ENCODE data around the gene MRM2.

MRM2 gene

GRCh38 chr7:2264158-2264557 is 22.2 kb upstream of the MRM2 start:
- DNase-seq = no peak

GRCh38 chr7:2263176-2263575 is 21.2 kb upstream of the MRM2 start:
- no peak for DNase-seq

GRCh38 chr7:2261611-2262010 is 19.6 kb upstream of the MRM2 start:
- DNase-seq = no peak

DNA sequence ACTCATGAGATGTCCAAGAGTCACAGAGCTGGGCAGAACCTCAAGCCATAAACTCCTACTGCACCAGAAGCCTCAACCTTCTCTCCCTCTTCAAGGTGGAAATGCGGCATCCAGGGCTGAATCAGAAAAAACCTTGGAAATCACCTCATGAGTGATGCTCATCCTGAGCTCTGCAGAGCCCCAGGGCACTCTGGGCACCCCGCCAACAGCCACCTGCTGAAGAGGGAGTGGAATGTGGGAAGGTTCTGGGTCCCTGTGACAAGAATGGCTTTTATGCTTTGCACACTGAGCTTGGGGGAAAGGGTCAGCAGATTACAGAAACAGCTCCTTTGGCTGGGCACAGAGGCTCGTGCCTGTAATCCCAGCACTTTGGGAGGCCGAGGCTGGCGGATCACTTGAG is 18.8 kb upstream of the MRM2 start:
- DNase-seq = peak; percentile 56

GRCh38 chr7:2259480-2259879 is 17.5 kb upstream of the MRM2 start:
- no peak for DNase-seq

DNA sequence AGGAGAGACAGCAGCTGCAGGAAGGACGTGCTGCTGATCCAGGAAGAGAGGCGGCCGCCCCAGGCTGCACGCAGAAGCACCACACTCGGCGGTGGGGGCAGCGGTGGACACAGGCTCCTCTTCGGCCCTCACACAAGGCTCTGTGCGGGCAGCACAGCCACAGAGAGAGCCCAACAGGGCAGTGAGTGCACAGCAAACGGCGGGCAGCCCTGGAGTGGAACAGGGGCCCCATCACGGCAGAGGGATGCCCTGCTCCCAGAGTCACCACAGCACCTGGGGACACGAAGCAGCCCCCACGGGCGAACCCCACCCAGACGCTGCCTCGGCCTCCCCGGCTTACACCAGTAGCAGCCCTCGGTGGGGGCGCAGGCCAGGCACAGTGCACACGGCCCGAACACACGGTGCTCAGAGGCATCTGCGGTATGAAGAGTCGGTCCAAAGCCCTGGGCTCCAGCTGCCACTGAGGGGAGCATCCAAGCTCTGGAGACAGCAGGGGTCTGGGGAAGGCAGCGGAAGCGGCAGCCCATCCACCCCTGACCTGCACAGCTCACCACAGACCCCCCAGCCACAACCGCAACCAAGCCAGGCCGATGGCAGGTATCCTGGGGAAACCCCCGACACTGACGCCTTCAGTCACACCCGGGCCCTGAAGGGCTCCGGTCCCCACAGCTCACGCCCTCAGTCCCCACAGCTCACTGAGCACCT is 16.8 kb upstream of the MRM2 start:
- DNase-seq = no peak

- no peak for DNase-seq
Measured at GRCh38 chr7:2257651-2258050, 15.6 kb upstream of the MRM2 start.

DNA sequence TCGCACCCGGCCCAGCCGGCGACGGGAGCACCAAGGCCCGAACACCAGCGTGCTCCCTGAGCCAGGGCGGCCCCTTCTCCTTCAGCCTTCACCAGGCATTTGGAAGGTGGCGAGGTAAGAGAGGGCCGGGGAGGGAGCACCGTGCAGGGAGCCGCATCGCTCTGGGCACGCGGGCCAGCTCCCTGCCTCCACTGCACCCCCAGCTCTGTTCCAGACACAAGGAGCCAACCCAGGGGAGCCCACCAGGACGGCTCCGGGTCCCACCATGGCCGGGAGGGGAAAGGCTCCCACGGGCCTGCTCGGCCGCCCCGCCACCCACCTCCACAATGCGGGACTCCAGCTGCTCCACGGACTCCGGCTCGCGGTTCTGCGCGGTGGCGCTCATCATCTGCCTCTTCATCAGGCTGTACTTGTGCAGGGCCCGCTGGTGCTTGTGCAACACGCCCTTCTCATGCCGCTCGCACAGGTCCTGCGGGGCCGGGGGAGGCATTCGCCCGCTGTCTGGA is 15.1 kb upstream of the MRM2 start:
- no peak for DNase-seq

DNA sequence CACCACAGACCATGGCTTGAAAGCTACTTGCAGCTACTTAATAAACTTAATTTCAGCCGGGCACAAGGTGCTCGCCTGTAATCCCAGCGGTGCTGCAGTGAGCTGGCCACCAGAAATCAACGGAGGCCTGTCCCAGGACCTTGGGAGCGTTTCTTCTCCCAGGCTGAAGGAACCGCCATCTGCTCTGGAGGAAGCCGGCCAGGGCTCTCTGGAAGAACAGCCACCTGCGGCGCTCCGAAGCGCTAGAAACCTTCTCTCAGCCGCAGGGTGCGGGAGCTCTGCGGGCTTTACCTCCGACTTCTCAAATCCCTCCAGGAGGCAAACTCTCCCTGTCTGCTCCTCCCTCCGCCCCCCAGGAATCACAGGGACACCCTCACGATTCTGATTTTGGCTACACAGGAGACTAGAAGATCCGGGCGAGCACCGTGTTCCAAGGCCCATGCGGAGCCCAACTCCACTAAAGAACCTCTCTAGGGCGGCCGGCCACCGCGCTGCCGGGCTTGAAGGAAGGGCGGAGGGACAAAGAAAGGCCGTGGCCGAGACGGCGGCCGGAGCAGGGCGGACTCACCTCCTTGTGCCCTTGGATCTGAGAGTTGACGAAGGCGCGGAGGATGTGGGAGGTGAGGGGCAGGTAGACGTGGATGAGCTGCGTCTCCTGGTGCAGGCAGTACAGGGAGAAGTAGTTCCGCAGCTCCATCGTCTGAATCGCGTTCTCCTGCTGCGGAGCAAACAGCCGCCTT is 14.5 kb upstream of the MRM2 start:
- DNase-seq = no peak

- no peak for DNase-seq
Measured at GRCh38 chr7:2255145-2256139, 13.4 kb upstream of the MRM2 start.

GRCh38 chr7:2254429-2255144 is 12.6 kb upstream of the MRM2 start:
- no peak for DNase-seq

GRCh38 chr7:2253525-2254244 is 11.7 kb upstream of the MRM2 start:
- DNase-seq = no peak

DNA sequence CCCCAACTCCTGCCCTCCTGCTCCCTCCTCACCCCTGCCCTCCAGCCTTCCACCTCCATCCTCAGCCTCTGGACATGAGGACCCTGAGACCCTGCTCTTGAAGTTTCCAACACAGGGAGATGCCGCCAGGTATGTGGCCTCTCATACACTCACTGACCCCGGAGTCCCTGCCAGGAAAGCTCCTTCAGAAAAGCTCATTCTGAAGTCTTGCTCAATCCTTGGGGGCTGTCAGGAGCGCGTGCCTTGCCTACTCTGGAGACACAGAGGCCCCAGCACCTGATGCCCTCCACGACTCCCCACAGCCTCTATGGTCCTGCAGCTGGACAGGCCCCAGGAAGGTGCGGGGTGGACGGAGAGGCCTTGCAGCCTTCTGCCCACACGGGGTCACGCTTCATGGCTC is 11.0 kb upstream of the MRM2 start:
- DNase-seq = no peak

- no peak for DNase-seq
Measured at GRCh38 chr7:2251841-2252771, 10.1 kb upstream of the MRM2 start.

DNA sequence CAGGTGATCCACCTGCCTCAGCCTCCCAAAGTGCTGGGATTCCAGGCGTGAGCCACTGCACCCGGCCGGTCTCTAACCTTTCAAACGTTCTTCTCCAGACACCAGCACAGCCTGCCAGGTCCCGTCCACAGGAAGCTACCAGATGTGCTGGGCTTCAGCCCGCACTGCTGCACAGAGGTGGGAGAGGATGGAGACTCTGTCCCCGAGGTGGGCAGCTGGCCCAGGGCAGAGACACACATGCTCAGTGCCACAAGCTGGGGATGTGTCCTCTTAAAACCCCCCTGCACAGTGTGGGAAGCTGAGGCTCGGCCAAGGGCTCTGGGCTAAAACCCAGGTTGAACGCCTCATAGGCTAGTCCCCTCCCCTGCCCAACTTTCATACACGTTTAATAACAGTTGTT is 9.4 kb upstream of the MRM2 start:
- no peak for DNase-seq

DNA sequence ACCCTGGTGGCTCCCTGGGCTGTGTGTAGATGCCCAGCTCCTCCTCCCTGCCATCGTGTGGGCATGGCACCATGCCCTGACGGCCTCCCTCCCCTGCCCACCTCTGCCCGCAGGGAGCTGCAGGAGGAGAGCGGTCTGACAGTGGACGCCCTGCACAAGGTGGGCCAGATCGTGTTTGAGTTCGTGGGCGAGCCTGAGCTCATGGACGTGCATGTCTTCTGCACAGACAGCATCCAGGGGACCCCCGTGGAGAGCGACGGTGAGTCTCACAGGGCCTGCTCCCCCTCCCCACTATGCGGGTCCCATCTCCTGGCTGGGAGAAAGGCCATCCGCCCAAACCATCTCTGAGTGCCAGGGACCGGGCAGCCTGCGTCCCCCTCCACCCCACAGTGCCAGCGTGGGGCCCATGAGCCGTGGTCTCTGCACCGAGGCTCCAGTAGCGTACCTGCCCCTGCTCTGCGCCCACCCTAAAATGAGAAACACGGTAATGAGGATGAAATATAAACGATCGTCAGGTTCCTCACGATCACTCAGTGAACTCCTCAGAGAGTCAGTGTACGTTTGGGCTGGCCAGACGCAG is 7.8 kb upstream of the MRM2 start:
- no peak for DNase-seq

GRCh38 chr7:2248984-2249694 is 7.1 kb upstream of the MRM2 start:
- DNase-seq = no peak

GRCh38 chr7:2247141-2247995 is 5.4 kb upstream of the MRM2 start:
- DNase-seq = no peak

Data from NCI-H2029 (cell line).